CD4-positive, alpha-beta T cell treated with Interleukin-15 for 4 hours (primary cell): ENCODE measurements around the gene JADE2.
"Not testable (repeated sequence)": the region's sequence is repeated elsewhere in the genome, so short reads cannot be mapped to it uniquely, and the experiment has no call there.

Experiments used
- DNase-seq: peaks from one replicate; pipeline ENCODE4 v3.0.0-alpha.2; 2020; ENCODE audit warnings: low spot score

Gene JADE2

DNA sequence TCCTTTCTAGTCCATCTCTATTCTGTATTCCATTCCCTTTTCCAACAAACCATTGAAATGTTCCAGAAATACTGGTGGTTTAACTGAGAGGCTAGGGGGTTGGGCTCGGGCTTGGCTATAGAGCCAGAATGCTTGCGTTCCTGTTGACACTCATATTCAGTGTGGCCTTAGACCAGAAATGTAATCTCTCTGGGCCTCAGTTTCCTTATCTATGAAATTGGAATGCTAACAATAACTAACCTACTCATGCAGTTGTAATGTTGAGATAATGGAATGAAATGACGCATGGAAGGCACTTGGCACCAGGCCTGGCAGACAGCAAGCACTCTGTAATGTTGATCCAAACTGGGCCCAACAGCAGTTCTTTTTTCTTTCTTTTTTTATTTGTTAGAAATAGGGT is 26.8 kb downstream of the JADE2 start:
- DNase-seq, result no peak

- DNase-seq, result not testable (repeated sequence)
Observed at GRCh38 chr5:134552716-134553115, 27.2 kb downstream of the JADE2 start.

GRCh38 chr5:134553821-134554267 is 28.4 kb downstream of the JADE2 start:
- DNase-seq, result no peak

GRCh38 chr5:134554319-134555222 is 29.1 kb downstream of the JADE2 start:
- DNase-seq, result peak; percentile 42

DNA sequence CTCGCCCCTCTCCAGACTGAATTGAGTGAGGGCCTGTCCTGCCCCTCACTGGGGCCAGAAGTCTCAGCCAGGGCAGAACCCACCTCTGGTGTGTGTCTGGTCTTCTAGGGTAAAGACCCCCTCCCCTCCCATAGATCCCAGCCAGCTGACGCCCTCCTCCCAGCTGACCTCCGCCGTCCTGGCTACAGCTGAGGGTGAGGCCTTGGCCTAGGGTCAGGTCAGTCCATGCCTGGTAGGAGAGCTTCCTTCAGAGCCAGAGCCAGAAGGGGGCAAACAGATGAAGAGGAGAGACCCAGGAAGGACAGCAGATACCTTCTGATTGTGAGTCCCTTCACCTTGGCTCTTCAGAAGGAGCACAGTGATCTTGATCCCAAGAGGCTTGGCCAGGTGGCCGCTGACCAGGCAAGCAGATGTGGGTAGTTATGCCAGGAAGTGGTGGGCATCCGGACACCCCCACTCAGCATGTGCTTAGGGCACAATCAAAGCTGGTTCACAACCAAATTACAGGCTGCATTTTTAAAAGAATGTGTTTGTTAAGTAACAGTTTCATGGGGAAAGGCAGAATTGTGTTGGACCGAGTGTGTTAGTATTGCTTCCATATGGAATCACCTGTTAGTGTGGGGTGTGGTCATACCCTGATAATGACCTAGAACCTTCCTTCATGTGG is 29.9 kb downstream of the JADE2 start:
- no peak for DNase-seq

GRCh38 chr5:134555890-134556311 is 30.4 kb downstream of the JADE2 start:
- peak; percentile 90 for DNase-seq

DNA sequence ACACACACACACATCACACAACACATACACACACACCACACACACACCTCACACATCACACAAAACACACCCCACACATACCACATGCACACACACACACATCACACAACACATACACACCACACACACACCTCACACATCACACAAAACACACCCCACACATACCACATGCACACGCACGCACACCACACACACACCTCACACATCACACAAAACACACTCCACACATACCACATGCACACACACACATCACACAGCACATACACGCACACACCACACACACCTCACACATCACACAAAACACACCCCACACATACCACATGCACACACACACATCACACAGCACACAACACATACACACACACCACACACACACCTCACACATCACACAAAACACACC is 31.1 kb downstream of the JADE2 start:
- DNase-seq, result not testable (repeated sequence)

- DNase-seq, result no peak
Observed at GRCh38 chr5:134556994-134557393, 31.5 kb downstream of the JADE2 start.

GRCh38 chr5:134559672-134560071 is 34.2 kb downstream of the JADE2 start:
- DNase-seq, result no peak

GRCh38 chr5:134560698-134561097 is 35.2 kb downstream of the JADE2 start:
- DNase-seq, result no peak

DNA sequence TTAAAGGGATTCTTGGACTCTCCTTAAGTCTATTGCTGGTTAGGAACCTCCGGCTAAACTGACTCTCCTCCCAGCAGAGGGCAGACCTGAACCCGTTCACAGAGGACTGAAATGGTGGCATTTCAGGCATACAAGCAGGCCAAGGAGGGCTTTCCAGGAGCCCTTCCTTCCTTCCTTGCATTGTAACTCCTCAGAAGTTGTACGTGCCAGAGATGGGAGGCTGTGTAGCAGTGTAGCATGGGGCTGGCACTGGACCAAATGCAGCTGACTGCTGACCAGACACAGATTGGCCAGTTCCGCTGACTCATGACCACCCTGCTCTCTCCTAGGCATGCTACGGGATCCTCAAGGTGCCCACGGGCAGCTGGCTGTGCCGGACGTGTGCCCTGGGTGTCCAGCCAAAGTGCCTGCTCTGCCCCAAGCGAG is 36.4 kb downstream of the JADE2 start:
- no peak for DNase-seq

GRCh38 chr5:134563221-134563620 is 37.8 kb downstream of the JADE2 start:
- no peak for DNase-seq

- DNase-seq, result no peak
Observed at GRCh38 chr5:134563962-134564361, 38.5 kb downstream of the JADE2 start.

- no peak for DNase-seq
Observed at GRCh38 chr5:134564396-134564795, 38.9 kb downstream of the JADE2 start.

DNA sequence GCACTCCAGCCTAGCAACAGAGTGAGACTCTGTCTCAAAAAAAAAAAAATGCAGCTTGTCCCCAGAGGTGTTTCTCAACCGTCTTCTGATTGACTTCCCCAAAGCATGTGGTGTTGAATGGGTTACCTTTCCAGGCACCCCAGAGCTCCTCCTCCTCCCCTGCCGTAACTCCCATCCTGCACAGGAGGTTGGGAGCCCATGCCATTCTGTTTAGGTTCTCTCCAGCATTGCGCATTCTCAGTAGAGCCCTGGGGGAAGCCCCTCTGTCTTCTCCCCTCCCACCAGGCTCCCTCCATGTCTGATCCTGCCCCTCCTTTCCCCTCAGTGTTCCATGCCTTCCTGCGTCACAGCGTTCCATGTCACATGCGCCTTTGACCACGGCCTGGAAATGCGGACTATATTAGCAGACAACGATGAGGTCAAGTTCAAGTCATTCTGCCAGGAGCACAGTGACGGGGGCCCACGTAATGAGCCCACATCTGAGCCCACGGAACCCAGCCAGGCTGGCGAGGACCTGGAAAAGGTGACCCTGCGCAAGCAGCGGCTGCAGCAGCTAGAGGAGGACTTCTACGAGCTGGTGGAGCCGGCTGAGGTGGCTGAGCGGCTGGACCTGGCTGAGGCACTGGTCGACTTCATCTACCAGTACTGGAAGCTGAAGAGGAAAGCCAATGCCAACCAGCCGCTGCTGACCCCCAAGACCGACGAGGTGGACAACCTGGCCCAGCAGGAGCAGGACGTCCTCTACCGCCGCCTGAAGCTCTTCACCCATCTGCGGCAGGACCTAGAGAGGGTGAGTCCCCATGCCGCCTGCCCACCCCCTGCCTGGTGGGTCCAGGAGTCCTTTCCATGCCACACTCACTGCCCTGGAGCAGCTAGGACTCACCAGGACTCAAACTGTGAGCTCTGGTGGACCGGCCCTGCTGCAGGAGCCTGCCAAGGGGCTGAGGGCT is 40.6 kb downstream of the JADE2 start:
- no peak for DNase-seq

- DNase-seq, result no peak
Observed at GRCh38 chr5:134566741-134567221, 41.3 kb downstream of the JADE2 start.

- no peak for DNase-seq
Observed at GRCh38 chr5:134567641-134568336, 42.3 kb downstream of the JADE2 start.

DNA sequence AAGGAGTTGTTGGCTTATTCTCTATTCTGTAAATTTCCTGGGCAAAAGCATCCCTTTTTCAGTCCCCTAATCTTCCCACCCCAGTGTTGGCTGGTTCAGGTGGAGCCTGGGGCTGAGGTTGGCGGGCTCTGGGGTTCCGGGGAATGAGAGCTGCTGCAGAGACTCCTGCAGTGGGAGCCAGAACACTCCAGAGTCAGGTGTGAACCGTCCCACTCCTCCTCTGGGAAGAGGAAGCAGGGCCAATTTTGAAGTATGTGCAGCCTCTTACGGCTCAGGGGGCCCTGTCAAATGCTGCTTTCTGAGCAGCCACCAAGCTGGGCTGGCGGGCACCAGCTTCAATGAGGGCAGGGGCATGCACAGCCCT is 42.8 kb downstream of the JADE2 start:
- no peak for DNase-seq

DNA sequence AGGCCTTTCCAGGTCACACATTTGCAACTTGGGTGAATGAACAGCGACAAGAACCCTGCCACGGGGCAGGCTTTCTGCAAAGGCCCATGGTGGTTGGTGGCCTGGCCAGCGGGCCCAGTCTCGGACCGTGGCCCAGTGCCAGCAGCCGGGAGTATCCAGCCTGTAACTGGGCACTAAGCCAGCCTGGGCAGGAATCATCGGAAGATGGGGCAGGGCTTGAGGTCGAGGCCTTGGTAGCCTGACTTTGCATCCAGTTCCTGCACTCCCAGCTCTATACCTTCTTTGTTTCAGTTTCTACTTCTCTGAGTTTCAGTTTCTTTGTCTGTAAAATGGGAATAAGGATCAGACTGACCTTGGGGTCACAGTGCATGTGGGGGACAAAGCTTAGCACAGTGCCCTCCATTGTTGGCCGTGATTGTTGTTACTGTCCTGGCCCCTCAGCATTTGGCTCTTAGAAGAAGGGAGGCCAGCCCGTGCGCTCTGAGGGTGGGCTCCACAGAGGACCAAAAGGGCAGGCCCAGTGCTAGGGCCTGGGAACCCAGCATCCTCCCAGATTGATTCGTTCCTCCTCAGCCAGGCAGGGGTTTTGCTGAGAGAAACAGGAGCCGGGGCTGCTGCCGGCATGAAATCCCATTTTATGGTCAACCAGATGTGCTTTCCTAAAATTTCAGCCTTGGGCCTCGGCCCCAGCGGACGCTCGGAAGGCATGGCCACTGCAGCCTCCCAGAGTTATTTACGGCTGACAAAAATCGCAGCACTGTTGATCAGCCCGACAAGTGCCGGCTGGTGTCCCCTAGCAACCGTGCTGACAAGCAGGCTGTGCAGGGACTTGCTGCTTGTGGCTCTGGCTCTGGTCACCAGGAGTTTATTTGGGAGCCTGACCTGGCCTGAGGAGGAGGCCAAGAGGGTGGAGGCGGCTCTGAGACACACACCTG is 43.6 kb downstream of the JADE2 start:
- no peak for DNase-seq

DNA sequence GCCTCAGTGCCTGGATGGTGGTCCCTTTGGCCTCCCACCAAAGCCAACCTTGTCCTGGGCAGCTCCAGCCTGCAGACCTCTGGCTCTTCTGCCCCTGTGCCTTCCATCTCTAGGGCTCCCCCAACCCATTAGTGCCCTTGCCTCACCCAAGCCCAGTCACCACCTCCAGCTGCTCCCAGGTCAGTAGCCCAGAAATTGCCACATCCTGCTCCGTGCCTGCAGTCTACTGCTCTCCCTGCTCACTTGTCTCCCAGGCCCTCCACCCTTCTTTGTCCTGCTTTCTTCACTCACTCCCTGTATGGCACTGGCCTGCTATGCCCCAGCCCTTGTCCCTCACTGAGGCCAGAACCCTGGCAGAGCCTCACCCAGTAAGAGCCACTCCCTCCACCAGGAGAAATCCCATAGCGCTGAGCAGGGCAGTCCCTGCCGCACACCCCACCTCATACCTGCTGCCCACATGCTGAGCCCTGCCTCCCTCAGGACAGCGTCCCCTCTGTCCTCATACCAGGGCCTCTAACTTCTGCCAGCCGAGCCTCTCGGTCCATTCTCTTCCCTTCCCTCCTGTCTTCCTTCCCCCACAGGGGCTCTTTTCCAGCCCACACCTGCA is 44.4 kb downstream of the JADE2 start:
- DNase-seq, result no peak
